ENCODE data around the gene CTNND2. TPM values are rescaled to one million over a fixed set of nuclear protein-coding genes. Genes with fewer than 3 reads are reported as not detected.

CTNND2 gene
- total RNA-seq, 2 donors from 2014 or later = not detected

DNA sequence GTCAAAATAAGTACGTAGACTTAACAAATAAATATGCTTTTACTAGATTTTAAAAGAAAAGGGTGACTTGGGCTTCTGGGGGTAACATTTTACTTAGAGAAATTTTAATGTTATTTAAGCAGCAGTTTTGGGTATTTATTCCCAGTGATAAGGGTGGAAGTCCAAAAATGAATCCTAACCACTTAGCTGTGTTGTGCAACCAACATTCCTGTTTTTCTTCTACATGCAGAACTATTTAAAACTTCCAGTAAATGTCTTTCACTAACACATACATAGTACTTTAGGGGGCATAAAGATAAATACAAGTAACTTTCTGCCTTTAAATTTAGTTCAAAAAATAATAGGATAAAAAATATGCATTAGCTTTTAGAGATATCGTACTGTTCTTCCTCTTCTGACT is 436.7 kb downstream of the CTNND2 start:
- Histone ChIP-seq H3K9me3 (no peaks in the 10 kb centered on the region), H3K27ac (no peak overlapping the region), H3K36me3 (no peaks in the 10 kb centered on the region), H3K4me1 (ENCODE audit: control insufficient read depth in 1 of 2, low read depth in 2 of 2) (no peaks in the 10 kb centered on the region), H3K4me3 (no peak overlapping the region), H3K27me3 (replicated peaks; ENCODE audit: insufficient read depth) (no peaks in the 10 kb centered on the region)
- ATAC-seq (ENCODE audit: insufficient number of reproducible peaks, low FRiP score, low read depth) (no peak), DNase-seq (ENCODE audit: low spot score) (no peak)
- TF ChIP-seq, protein P1, sequence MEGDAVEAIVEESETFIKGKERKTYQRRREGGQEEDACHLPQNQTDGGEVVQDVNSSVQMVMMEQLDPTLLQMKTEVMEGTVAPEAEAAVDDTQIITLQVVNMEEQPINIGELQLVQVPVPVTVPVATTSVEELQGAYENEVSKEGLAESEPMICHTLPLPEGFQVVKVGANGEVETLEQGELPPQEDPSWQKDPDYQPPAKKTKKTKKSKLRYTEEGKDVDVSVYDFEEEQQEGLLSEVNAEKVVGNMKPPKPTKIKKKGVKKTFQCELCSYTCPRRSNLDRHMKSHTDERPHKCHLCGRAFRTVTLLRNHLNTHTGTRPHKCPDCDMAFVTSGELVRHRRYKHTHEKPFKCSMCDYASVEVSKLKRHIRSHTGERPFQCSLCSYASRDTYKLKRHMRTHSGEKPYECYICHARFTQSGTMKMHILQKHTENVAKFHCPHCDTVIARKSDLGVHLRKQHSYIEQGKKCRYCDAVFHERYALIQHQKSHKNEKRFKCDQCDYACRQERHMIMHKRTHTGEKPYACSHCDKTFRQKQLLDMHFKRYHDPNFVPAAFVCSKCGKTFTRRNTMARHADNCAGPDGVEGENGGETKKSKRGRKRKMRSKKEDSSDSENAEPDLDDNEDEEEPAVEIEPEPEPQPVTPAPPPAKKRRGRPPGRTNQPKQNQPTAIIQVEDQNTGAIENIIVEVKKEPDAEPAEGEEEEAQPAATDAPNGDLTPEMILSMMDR (IDR thresholded peaks at IDR 0.05) = no peak

DNA sequence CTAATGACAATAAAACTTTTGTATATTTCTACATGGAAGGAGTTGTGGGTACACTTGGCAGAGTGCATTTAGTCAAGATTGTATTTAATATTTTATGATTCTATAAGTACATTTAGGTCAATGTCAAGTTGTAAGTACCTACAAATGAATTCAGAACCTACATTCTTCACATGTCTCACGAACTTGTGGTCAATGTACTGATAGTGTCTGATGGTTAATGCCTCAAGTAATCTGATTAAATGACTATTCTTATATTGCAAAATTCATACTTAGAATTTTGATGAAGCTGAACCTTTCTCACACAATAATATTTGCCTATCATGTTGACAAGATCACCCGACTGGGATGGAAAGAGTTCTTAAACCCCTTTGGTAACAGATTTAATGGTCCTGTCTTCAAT is 444.5 kb downstream of the CTNND2 start:
- DNase-seq (ENCODE audit: low spot score) = no peak
- H3K27ac ChIP-seq = no peak overlapping the region
- no peaks in the 10 kb centered on the region for H3K4me1 ChIP-seq (ENCODE audit: control insufficient read depth in 1 of 2, low read depth in 2 of 2)
- H3K27me3 ChIP-seq (replicated peaks; ENCODE audit: insufficient read depth) = no peaks in the 10 kb centered on the region
- H3K36me3 ChIP-seq = no peaks in the 10 kb centered on the region
- no peak overlapping the region for H3K4me3 ChIP-seq
- ATAC-seq (ENCODE audit: insufficient number of reproducible peaks, low FRiP score, low read depth) = no peak
- TF ChIP-seq, protein P1 (IDR thresholded peaks at IDR 0.05) = no peak
- no peaks in the 10 kb centered on the region for H3K9me3 ChIP-seq

DNA sequence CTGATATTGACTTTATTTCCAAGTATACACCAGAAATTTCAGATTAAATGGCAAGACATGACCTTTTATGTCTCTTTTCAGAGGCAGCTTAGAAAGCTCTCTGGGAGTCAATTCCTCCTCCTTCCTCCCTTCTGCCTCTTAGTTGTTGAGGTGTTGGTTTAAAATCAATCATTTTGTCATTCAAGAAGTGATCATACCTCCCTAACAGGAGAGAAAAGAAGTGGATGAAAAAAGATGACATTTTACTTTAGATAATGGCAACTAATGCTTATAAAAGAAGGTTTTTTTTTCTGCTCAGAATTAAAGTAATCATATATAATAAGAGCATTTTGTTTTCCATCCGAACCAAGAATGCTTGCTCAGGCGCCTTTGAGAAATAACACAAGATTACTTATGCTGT is 448.7 kb downstream of the CTNND2 start:
- no peak overlapping the region for H3K27ac ChIP-seq
- H3K27me3 ChIP-seq (replicated peaks; ENCODE audit: insufficient read depth) = no peaks in the 10 kb centered on the region
- no peaks in the 10 kb centered on the region for H3K9me3 ChIP-seq
- DNase-seq (ENCODE audit: low spot score) (no peak), ATAC-seq (ENCODE audit: insufficient number of reproducible peaks, low FRiP score, low read depth) (no peak)
- no peak overlapping the region for H3K4me3 ChIP-seq
- no peaks in the 10 kb centered on the region for H3K36me3 ChIP-seq
- no peaks in the 10 kb centered on the region for H3K4me1 ChIP-seq (ENCODE audit: control insufficient read depth in 1 of 2, low read depth in 2 of 2)
- TF ChIP-seq, protein P1 (IDR thresholded peaks at IDR 0.05) = no peak

DNA sequence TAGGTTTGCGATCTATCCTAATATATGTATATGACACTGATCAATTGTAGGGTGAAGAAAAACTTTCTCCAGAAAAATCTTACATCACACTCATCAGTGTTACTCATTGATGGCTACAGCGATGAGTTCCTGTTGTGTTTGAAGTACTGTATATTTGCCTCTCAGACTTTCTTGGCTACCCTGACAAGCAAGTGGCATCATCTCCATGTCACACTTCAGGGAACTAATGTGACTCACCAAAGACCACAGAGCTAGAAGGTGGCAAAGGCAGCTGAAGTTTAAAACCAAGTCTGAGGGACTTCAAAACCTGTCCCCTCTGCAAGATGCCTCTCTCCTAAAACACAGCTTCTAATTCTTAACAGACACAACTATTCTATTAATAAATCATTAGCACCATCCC is 451.4 kb downstream of the CTNND2 start:
- DNase-seq (ENCODE audit: low spot score) (no peak), ATAC-seq (ENCODE audit: insufficient number of reproducible peaks, low FRiP score, low read depth) (no peak)
- no peaks in the 10 kb centered on the region for H3K36me3 ChIP-seq
- no peaks in the 10 kb centered on the region for H3K27me3 ChIP-seq (replicated peaks; ENCODE audit: insufficient read depth)
- no peak overlapping the region for H3K4me3 ChIP-seq
- TF ChIP-seq, protein P1 (IDR thresholded peaks at IDR 0.05) = no peak
- H3K4me1 ChIP-seq (ENCODE audit: control insufficient read depth in 1 of 2, low read depth in 2 of 2) = no peaks in the 10 kb centered on the region
- no peak overlapping the region for H3K27ac ChIP-seq
- no peaks in the 10 kb centered on the region for H3K9me3 ChIP-seq

- H3K36me3 ChIP-seq = no peaks in the 10 kb centered on the region
These were observed 454.3 kb downstream of the CTNND2 start for GRCh38 chr5:11449966-11450365.

More at GRCh38 chr5:11449966-11450365, 454.3 kb downstream of the CTNND2 start:
- ATAC-seq (ENCODE audit: insufficient number of reproducible peaks, low FRiP score, low read depth) = no peak
- no peaks in the 10 kb centered on the region for H3K27me3 ChIP-seq (replicated peaks; ENCODE audit: insufficient read depth)
- TF ChIP-seq, protein P1 (IDR thresholded peaks at IDR 0.05) = no peak
- H3K4me3 ChIP-seq = no peak overlapping the region
- no peak for DNase-seq (ENCODE audit: low spot score)
- no peak overlapping the region for H3K27ac ChIP-seq
- no peaks in the 10 kb centered on the region for H3K4me1 ChIP-seq (ENCODE audit: control insufficient read depth in 1 of 2, low read depth in 2 of 2)
- no peaks in the 10 kb centered on the region for H3K9me3 ChIP-seq

Data from thoracic aorta (tissue), 2 donors.